OCI-LY7 (cell line): Measurements from ENCODE around the gene UGT3A2. TPM values are rescaled to one million over a fixed set of nuclear protein-coding genes. Genes with fewer than 3 reads are reported as not detected.
"Not testable (repeated sequence)": the region's sequence is repeated elsewhere in the genome, so short reads cannot be mapped to it uniquely, and the experiment has no call there.

ENCODE experiments used
- BruUV-seq: library from RNA; stranded (reverse); fragments of 400-500 nt; replicated peaks from 2 replicates; lab custom pipeline; 2021; lab: Mats Ljungman, UMichigan
- CTCF ChIA-PET: fragments of 300-600 bp; sonication (Branson Sonifier 250); formaldehyde crosslinking; loops from one replicate; lab custom pipeline; 2022; ENCODE audit warnings: antibody characterized with exemption; ENCODE audit not compliant: unreplicated experiment; lab: Charles Lee
- POLR2A ChIA-PET: fragments of 300-600 bp; sonication (Branson Sonifier 250); formaldehyde crosslinking; loops from one replicate; lab custom pipeline; 2022; ENCODE audit warnings: antibody characterized with exemption; lab: Charles Lee
- DNase-seq: peaks from one replicate; pipeline ENCODE4 v3.0.0-alpha.2; 2015; ENCODE audit warnings: low spot score
- H2AFZ ChIP-seq: fragments of 200-600 bp; sonication (generic), shearing (Covaris generic); 2 replicates; pipeline ENCODE4 v1.6.1; 2014; ENCODE audit warnings: mild to moderate bottlenecking, antibody characterized with exemption, low read length, moderate library complexity
- H3K27ac ChIP-seq: fragments of 200-600 bp; sonication (generic); 2 replicates; pipeline ENCODE4 v1.5.1; 2014; ENCODE audit warnings: mixed run types, low read depth, mild to moderate bottlenecking, moderate library complexity, low read length, inconsistent platforms; ENCODE audit not compliant: poor library complexity, severe bottlenecking
- H3K36me3 ChIP-seq: fragments of 200-600 bp; sonication (generic); 2 replicates; pipeline ENCODE4 v1.6.1; 2014; ENCODE audit warnings: mild to moderate bottlenecking, antibody characterized with exemption, low read length, moderate library complexity, mixed read lengths; ENCODE audit not compliant: insufficient read depth
- H3K4me1 ChIP-seq: fragments of 200-600 bp; sonication (generic); 2 replicates; pipeline ENCODE4 v1.5.1; 2014; ENCODE audit warnings: mild to moderate bottlenecking, low read length; ENCODE audit not compliant: insufficient read depth, poor library complexity, severe bottlenecking
- H3K4me2 ChIP-seq: fragments of 200-600 bp; sonication (generic); 2 replicates; pipeline ENCODE4 v1.6.1; 2014; ENCODE audit warnings: mild to moderate bottlenecking, low read length
- H3K4me3 ChIP-seq: fragments of 200-600 bp; sonication (generic); 2 replicates; pipeline ENCODE4 v1.5.1; 2014; ENCODE audit warnings: mild to moderate bottlenecking, low read depth, low read length; ENCODE audit not compliant: poor library complexity, severe bottlenecking
- H3K79me2 ChIP-seq: fragments of 200-600 bp; sonication (generic); 2 replicates; pipeline ENCODE4 v1.6.1; 2016; ENCODE audit warnings: low read depth, mild to moderate bottlenecking, low read length, moderate library complexity, mixed read lengths; ENCODE audit not compliant: insufficient read depth
- H3K9me2 ChIP-seq: fragments of 200-600 bp; sonication (generic); 2 replicates; pipeline ENCODE4 v1.6.1; 2016; ENCODE audit warnings: mild to moderate bottlenecking, low read length, mixed read lengths; ENCODE audit not compliant: insufficient read depth
- H3K9me3 ChIP-seq: fragments of 200-600 bp; sonication (generic); 2 replicates; pipeline ENCODE4 v1.6.1; 2014; ENCODE audit warnings: mild to moderate bottlenecking, mixed run types, low read length, mixed read lengths
- H4K20me1 ChIP-seq: fragments of 200-600 bp; sonication (generic); 2 replicates; pipeline ENCODE4 v1.6.1; 2014; ENCODE audit warnings: mild to moderate bottlenecking, antibody characterized with exemption, low read length, moderate library complexity, mixed read lengths; ENCODE audit not compliant: insufficient read depth
- EZH2phosphoT487 ChIP-seq: fragments of 200-600 bp; sonication (generic); IDR thresholded peaks from 2 replicates; pipeline ENCODE4 v1.6.1; 2018; ENCODE audit warnings: low read depth, borderline replicate concordance, mild to moderate bottlenecking, mixed run types, antibody characterized with exemption, low read length, moderate library complexity, mixed read lengths
- intact Hi-C: fragments of 100-400 bp; cut with micrococcal nuclease; formaldehyde crosslinking; loops from one replicate; pipeline ENCODE4 v1.10.0; 2022; ENCODE audit not compliant: unreplicated experiment
- total RNA-seq, 2 experiments: library from RNA; depleted of rRNA in 1 of 2; stranded (reverse); fragments of >200 nt in 1 of 2; shearing (Covaris generic) in 1 of 2; gene quantifications; 2 replicates each; pipeline ENCODE4 v1.2.3, GENCODE V29; 2014 to 2022
- TF ChIP-seq, protein P1 (sequence below): fragments of 200-600 bp; sonication (generic); conservative IDR thresholded peaks from 2 replicates; pipeline ENCODE4 v1.5.1; 2014; ENCODE audit warnings: mild to moderate bottlenecking, antibody characterized with exemption, low read length, moderate library complexity, mixed read lengths

The UGT3A2 gene
- total RNA-seq, 2 experiments from 2014 or later = 0.13 TPM; not detected in 1

DNA sequence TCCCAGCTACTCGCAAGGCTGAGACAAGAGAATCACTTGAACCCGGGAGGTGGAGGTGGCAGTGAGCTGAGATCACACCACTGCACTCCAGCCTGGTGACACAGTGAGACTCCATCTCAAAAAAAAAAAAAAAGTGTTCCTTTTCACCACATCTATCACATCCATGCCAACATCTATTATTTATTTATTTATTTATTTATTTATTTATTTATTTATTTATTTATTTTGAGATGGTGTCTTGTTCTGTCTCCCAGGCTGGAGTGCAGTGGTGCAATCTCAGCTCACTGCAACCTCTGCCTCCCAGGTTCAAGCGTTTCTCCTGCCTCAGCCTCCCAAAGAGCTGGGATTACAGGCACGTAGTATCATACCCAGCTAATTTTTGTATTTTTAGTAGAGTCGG, 47.1 kb downstream of the UGT3A2 start:
- POLR2A ChIA-PET, DNase-seq, H2AFZ ChIP-seq, H3K4me2 ChIP-seq, H3K36me3 ChIP-seq, H3K79me2 ChIP-seq, H4K20me1 ChIP-seq, H3K9me2 ChIP-seq, BruUV-seq, H3K27ac ChIP-seq, intact Hi-C loops, CTCF ChIA-PET, H3K4me3 ChIP-seq, H3K4me1 ChIP-seq, H3K9me3 ChIP-seq: not testable (repeated sequence)

DNA sequence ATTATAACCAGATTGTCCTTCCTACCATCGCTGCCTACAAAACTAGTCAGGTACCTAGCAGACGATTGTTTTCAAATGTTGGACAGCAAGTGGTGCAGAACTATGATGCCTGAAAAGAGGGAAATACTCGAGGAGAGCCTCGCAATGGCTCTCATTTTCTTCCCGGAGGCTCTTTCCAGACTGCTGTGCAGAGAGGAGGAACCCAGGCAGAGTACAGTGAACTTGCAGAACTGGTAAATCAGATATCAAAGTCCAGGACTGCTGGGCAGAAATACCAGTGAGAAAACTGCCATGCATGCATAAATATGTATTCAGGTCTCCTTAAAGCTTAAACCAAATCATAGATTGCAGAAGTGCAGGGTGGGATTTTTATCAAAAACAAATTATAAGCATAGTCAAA, 49.1 kb downstream of the UGT3A2 start:
- Histone ChIP-seq H3K27ac (no peak overlapping the region), H4K20me1 (no peaks in the 10 kb centered on the region), H3K4me3 (no peak overlapping the region), H3K9me3 (0 out of 2 replicates have a peak, but pooled peaks cover 6% of the 10 kb centered on the region), H2AFZ (no peak overlapping the region), H3K4me1 (no peaks in the 10 kb centered on the region), H3K79me2 (no peaks in the 10 kb centered on the region), H3K9me2 (no peaks in the 10 kb centered on the region), H3K4me2 (no peak overlapping the region), H3K36me3 (no peaks in the 10 kb centered on the region)
- ChIA-PET CTCF (no interaction called here), POLR2A (interaction anchor here (0.6 to 0.8 kb wide), 2 partner anchors 21 to 564 kb away, joined by 3 read pairs; no protein-coding TSS in a partner anchor)
- BruUV-seq = no TSS peak
- DNase-seq = no peak
- TF ChIP-seq, protein P1, sequence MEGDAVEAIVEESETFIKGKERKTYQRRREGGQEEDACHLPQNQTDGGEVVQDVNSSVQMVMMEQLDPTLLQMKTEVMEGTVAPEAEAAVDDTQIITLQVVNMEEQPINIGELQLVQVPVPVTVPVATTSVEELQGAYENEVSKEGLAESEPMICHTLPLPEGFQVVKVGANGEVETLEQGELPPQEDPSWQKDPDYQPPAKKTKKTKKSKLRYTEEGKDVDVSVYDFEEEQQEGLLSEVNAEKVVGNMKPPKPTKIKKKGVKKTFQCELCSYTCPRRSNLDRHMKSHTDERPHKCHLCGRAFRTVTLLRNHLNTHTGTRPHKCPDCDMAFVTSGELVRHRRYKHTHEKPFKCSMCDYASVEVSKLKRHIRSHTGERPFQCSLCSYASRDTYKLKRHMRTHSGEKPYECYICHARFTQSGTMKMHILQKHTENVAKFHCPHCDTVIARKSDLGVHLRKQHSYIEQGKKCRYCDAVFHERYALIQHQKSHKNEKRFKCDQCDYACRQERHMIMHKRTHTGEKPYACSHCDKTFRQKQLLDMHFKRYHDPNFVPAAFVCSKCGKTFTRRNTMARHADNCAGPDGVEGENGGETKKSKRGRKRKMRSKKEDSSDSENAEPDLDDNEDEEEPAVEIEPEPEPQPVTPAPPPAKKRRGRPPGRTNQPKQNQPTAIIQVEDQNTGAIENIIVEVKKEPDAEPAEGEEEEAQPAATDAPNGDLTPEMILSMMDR = no peak
- no peak for TF ChIP-seq EZH2phosphoT487
- intact Hi-C loops = no loop called here

DNA sequence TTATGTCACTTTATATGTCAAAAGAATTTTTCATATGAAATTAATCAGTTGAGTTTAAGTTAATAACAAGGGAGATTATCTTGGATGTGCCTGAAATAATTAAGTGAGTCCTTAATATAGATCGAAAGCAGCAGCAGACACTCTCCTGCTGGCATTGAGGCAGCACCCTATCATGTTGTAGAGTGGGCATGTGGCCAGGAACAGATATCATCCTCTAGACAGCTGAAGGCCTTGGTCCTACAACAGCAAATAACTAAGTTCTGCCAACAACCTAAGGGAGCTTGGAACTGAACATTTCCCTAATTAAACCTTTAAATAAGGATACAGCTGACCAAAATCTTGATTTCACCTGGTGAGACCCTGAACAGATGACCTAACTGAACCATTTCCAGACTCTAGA, 49.7 kb downstream of the UGT3A2 start:
- POLR2A ChIA-PET = interaction anchor here (0.6 kb wide), 1 partner anchor 563 kb away, joined by 3 read pairs; no protein-coding TSS in a partner anchor
- TF ChIP-seq EZH2phosphoT487 = no peak
- TF ChIP-seq, protein P1 = no peak

More for the DNA sequence above, 49.7 kb downstream of the UGT3A2 start:
- intact Hi-C loops = no loop called here
- 0 out of 2 replicates have a peak, but pooled peaks cover 6% of the 10 kb centered on the region for H3K9me3 ChIP-seq
- no peaks in the 10 kb centered on the region for H4K20me1 ChIP-seq
- no peaks in the 10 kb centered on the region for H3K36me3 ChIP-seq
- no peak overlapping the region for H3K4me2 ChIP-seq
- H3K4me1 ChIP-seq = no peaks in the 10 kb centered on the region
- H2AFZ ChIP-seq = no peak overlapping the region
- no TSS peak for BruUV-seq
- CTCF ChIA-PET = no interaction called here
- H3K27ac ChIP-seq = no peak overlapping the region
- DNase-seq = no peak
- no peak overlapping the region for H3K4me3 ChIP-seq
- H3K9me2 ChIP-seq = no peaks in the 10 kb centered on the region
- H3K79me2 ChIP-seq = no peaks in the 10 kb centered on the region
